HEK293T (cell line): ENCODE data around the gene RPTOR.

ENCODE experiments used
- BHLHE40 ChIP-seq: fragments of 450-650 bp; IDR thresholded peaks from 2 replicates; pipeline ENCODE4 v1.6.1; 2016; ENCODE audit warnings: mild to moderate bottlenecking, moderate library complexity, borderline replicate concordance
- CTBP1 ChIP-seq: fragments of 450-650 bp; IDR thresholded peaks from 2 replicates; pipeline ENCODE4 v1.6.1; 2016; ENCODE audit warnings: borderline replicate concordance
- FOXM1 ChIP-seq: fragments of 450-650 bp; IDR thresholded peaks from 2 replicates; pipeline ENCODE4 v1.6.1; 2017; ENCODE audit warnings: mild to moderate bottlenecking, borderline replicate concordance
- NFRKB ChIP-seq: fragments of 450-650 bp; IDR thresholded peaks from 2 replicates; pipeline ENCODE4 v1.6.1; 2016; ENCODE audit warnings: mild to moderate bottlenecking, moderate library complexity
- PKNOX1 ChIP-seq: fragments of 450-650 bp; IDR thresholded peaks from 2 replicates; pipeline ENCODE4 v1.6.1; 2016
- SP1 ChIP-seq: fragments of 450-650 bp; IDR thresholded peaks from 2 replicates; pipeline ENCODE4 v1.6.1; 2017
- SUZ12 ChIP-seq: fragments of 450-650 bp; IDR thresholded peaks from 2 replicates; pipeline ENCODE4 v1.6.1; 2016; ENCODE audit warnings: mild to moderate bottlenecking
- TARDBP ChIP-seq: fragments of 450-650 bp; IDR thresholded peaks from 2 replicates; pipeline ENCODE4 v1.6.1; 2016
- ZNF384 ChIP-seq: fragments of 450-650 bp; IDR thresholded peaks from 2 replicates; pipeline ENCODE4 v1.6.1; 2016

GRCh38 chr17:80502578-80502877, 42.1 kb upstream of the RPTOR start:
- no peak for TF ChIP-seq FOXM1
- TF ChIP-seq SP1 = no peak
- no peak for TF ChIP-seq BHLHE40
- TF ChIP-seq PKNOX1 = no peak
- no peak for TF ChIP-seq SUZ12
- TF ChIP-seq ZNF384 = no peak
- TF ChIP-seq TARDBP = no peak
- no peak for TF ChIP-seq CTBP1
- no peak for TF ChIP-seq NFRKB
